AG10803 (cell line): Measurements from ENCODE around the gene NCAM2.

ENCODE experiments used
- DNase-seq: peaks from one replicate; pipeline ENCODE4 v3.0.0; 2010; ENCODE audit warnings: low read depth
- H3K4me3 ChIP-seq: 2 replicates; pipeline ENCODE4 v1.5.1; 2011; ENCODE audit warnings: mild to moderate bottlenecking, low read length, control low read depth
- CTCF ChIP-seq: conservative IDR thresholded peaks from 2 replicates; pipeline ENCODE4 v1.5.1; 2011; ENCODE audit warnings: mild to moderate bottlenecking, low read length, control low read depth, inconsistent platforms

Gene NCAM2

DNA sequence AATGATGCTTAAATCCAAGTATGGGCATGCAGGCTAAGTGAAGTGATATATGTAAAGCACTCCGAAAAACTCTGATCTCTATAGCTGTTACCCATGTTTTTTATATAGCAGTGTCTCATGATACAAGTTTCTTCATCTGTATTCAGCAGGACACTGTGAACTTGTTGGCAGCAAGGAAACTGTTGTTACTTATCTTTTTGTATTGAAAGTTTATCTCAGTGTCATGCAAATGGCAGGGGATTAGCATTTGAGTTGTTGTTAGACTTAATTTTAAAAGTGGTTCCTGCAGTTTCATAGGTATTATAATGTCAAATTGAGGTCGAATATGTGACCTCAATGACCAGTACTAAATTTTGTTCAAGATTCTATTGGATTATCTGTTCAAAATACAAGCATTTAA is 47.9 kb downstream of the NCAM2 start:
- TF ChIP-seq CTCF = no peak
- no peak for DNase-seq
- H3K4me3 ChIP-seq = no peak overlapping the region

GRCh38 chr21:21051109-21052055 is 53.2 kb downstream of the NCAM2 start:
- no peak for DNase-seq
- no peak for TF ChIP-seq CTCF
- H3K4me3 ChIP-seq = no peak overlapping the region

DNA sequence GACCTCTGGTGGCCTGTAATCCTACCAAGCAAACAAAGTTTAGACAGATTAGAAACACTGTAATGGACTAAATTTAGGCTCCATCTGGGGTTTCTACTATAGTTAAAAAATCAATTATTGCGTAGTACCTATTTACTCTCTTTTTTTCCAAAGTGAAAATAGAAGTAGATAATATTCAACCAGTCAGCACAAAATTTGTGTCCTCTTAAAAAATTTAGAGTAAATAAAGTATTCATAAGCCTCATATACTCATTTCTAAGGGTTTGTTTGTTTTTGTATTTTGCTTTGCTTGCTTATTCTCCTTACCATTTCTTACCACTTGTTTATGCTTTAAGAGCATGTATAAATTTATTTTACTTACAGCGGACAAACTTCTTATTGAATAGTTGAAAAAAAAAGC is 54.5 kb downstream of the NCAM2 start:
- no peak overlapping the region for H3K4me3 ChIP-seq
- no peak for DNase-seq
- TF ChIP-seq CTCF = no peak

GRCh38 chr21:21057349-21058062 is 59.3 kb downstream of the NCAM2 start:
- no peak for DNase-seq
- H3K4me3 ChIP-seq = no peak overlapping the region
- TF ChIP-seq CTCF = no peak

- no peak for DNase-seq
- H3K4me3 ChIP-seq = no peak overlapping the region
- TF ChIP-seq CTCF = no peak
These were observed 65.6 kb downstream of the NCAM2 start for GRCh38 chr21:21063828-21064227.

- H3K4me3 ChIP-seq = no peak overlapping the region
- TF ChIP-seq CTCF = no peak
- no peak for DNase-seq
These were observed 66.1 kb downstream of the NCAM2 start for GRCh38 chr21:21064353-21064752.
